Keratinocyte (primary cell): ENCODE results near the gene S100B. TPM values are rescaled to one million over a fixed set of nuclear protein-coding genes. Genes with fewer than 3 reads are reported as not detected.

Experiments
- DNase-seq: peaks from one replicate; pipeline ENCODE4 v3.0.0-alpha.2; 2011; ENCODE audit warnings: low read depth, missing footprints, low spot score
- FAIRE-seq: peaks from 2 replicates; lab custom pipeline; 2011; peaks lifted over from hg19 to GRCh38; lab: Jason Lieb, UNC
- H2AFZ ChIP-seq: 2 replicates; pipeline ENCODE4 v1.6.0; 2012; ENCODE audit warnings: low read length, control low read depth, inconsistent platforms; ENCODE audit not compliant: control insufficient read depth
- H3K27ac ChIP-seq: 2 replicates; pipeline ENCODE4 v1.5.1; 2011; ENCODE audit warnings: low read length; ENCODE audit not compliant: control insufficient read depth, insufficient read depth
- H3K27me3 ChIP-seq: 3 replicates; pipeline ENCODE4 v1.6.0; 2011; ENCODE audit warnings: low read length; ENCODE audit not compliant: control insufficient read depth, insufficient read depth; ENCODE audit errors: extremely low read depth
- H3K36me3 ChIP-seq, 2 experiments: 2 replicates in 1 of 2; 3 replicates in 1 of 2; pipeline ENCODE4 v1.5.1; 2011; ENCODE audit warnings: low read length in 2 of 2, mild to moderate bottlenecking in 1 of 2; ENCODE audit not compliant: control insufficient read depth in 2 of 2, insufficient read depth in 2 of 2; ENCODE audit errors: extremely low read depth in 1 of 2
- H3K4me1 ChIP-seq: 3 replicates; pipeline ENCODE4 v1.5.1; 2011; ENCODE audit warnings: low read length; ENCODE audit not compliant: control insufficient read depth, insufficient read depth; ENCODE audit errors: extremely low read depth
- H3K4me2 ChIP-seq: 3 replicates; pipeline ENCODE4 v1.6.0; 2011; ENCODE audit warnings: low read depth, low read length; ENCODE audit not compliant: control insufficient read depth, insufficient read depth; ENCODE audit errors: extremely low read depth
- H3K4me3 ChIP-seq, 3 experiments: fragments of 200-600 bp in 1 of 3; sonication (generic) in 1 of 3; 2 replicates in 2 of 3; 3 replicates in 1 of 3; pipeline ENCODE4 v1.5.1; 2011 to 2016; ENCODE audit warnings: low read length in 3 of 3, mild to moderate bottlenecking in 3 of 3, control low read depth in 2 of 3, inconsistent platforms in 1 of 3, low read depth in 1 of 3, mixed read lengths in 1 of 3, mixed run types in 1 of 3, moderate library complexity in 1 of 3; ENCODE audit not compliant: control insufficient read depth in 2 of 3, insufficient read depth in 2 of 3; ENCODE audit errors: extremely low read depth in 1 of 3
- H3K79me2 ChIP-seq: 2 replicates; pipeline ENCODE4 v1.6.0; 2012; ENCODE audit warnings: low read length; ENCODE audit not compliant: control insufficient read depth, insufficient read depth
- H3K9ac ChIP-seq: 3 replicates; pipeline ENCODE4 v1.6.0; 2011; ENCODE audit warnings: low read length; ENCODE audit not compliant: control insufficient read depth, insufficient read depth; ENCODE audit errors: extremely low read depth
- H3K9me1 ChIP-seq: 3 replicates; pipeline ENCODE4 v1.6.0; 2011; ENCODE audit warnings: low read length; ENCODE audit not compliant: control insufficient read depth, insufficient read depth; ENCODE audit errors: extremely low read depth
- H3K9me3 ChIP-seq: 2 replicates; pipeline ENCODE4 v1.5.1; 2012; ENCODE audit warnings: low read depth, low read length; ENCODE audit not compliant: control insufficient read depth
- H4K20me1 ChIP-seq: 3 replicates; pipeline ENCODE4 v1.6.0; 2011; ENCODE audit warnings: low read length; ENCODE audit not compliant: control insufficient read depth, insufficient read depth; ENCODE audit errors: extremely low read depth
- EZH2 ChIP-seq: IDR thresholded peaks from one replicate; pipeline ENCODE4 v1.6.1; 2012; ENCODE audit warnings: inconsistent platforms, mild to moderate bottlenecking, low read length, moderate library complexity
- dilution Hi-C: fragments of 300-500 bp; cut with MboI; formaldehyde crosslinking; loops from one replicate; pipeline ENCODE4 v1.7.0; 2020; ENCODE audit warnings: low sequenced_read_pairs; ENCODE audit not compliant: extremely low pct_ligation_motif_present
- polyA minus RNA-seq, 3 experiments: library from RNA; depleted of rRNA, polyadenylated mRNA; stranded (reverse); fragments of >200 nt; gene quantifications; 1 replicate in 1 of 3; 2 replicates in 1 of 3; 3 replicates in 1 of 3; pipeline ENCODE4 v1.2.3, GENCODE V29; 2011
- polyA plus RNA-seq, 5 experiments: library from polyadenylated mRNA; depleted of rRNA in 3 of 5; stranded (reverse) in 3 of 5; stranded (forward) in 1 of 5; unstranded in 1 of 5; fragments of >200 nt; gene quantifications; 1 replicate in 1 of 5; 2 replicates in 3 of 5; 3 replicates in 1 of 5; pipeline versions ENCODE4 v1.2.1 to v1.2.3, GENCODE V29; 2011 to 2012; ENCODE audit warnings: missing spikeins in 2 of 5, low read depth in 1 of 5, low replicate concordance in 1 of 5
- TF ChIP-seq, protein P1 (sequence below), 3 experiments: IDR thresholded peaks in 1 of 3; conservative IDR thresholded peaks in 1 of 3; optimal IDR thresholded peaks in 1 of 3; 2 replicates in 2 of 3; 3 replicates in 1 of 3; pipeline versions ENCODE3 to v1.5.1; 2011; ENCODE audit warnings: low read length in 3 of 3, mild to moderate bottlenecking in 3 of 3, moderate library complexity in 2 of 3, control low read depth in 1 of 3, inconsistent platforms in 1 of 3; ENCODE audit not compliant: insufficient read depth in 2 of 3; ENCODE audit errors: extremely low read depth in 1 of 3

The S100B gene
- polyA plus RNA-seq: not detected in 3 replicates
- not detected for polyA plus RNA-seq (2011; ENCODE audit: low read depth)
- 0.21 and 0.33 TPM in 2 replicates for polyA plus RNA-seq (2011; cell fraction: cytosol; rRNA removed)
- polyA plus RNA-seq (2011; cell fraction: nucleus; rRNA removed): not detected in 2 replicates
- polyA plus RNA-seq (2012; ENCODE audit: low replicate concordance): not detected in 2 replicates
- polyA minus RNA-seq: not detected in 3 replicates
- not detected for polyA minus RNA-seq (2011; cell fraction: cytosol; rRNA and poly(A)+ RNA removed)
- polyA minus RNA-seq (2011; cell fraction: nucleus; rRNA and poly(A)+ RNA removed): not detected in 2 replicates

DNA sequence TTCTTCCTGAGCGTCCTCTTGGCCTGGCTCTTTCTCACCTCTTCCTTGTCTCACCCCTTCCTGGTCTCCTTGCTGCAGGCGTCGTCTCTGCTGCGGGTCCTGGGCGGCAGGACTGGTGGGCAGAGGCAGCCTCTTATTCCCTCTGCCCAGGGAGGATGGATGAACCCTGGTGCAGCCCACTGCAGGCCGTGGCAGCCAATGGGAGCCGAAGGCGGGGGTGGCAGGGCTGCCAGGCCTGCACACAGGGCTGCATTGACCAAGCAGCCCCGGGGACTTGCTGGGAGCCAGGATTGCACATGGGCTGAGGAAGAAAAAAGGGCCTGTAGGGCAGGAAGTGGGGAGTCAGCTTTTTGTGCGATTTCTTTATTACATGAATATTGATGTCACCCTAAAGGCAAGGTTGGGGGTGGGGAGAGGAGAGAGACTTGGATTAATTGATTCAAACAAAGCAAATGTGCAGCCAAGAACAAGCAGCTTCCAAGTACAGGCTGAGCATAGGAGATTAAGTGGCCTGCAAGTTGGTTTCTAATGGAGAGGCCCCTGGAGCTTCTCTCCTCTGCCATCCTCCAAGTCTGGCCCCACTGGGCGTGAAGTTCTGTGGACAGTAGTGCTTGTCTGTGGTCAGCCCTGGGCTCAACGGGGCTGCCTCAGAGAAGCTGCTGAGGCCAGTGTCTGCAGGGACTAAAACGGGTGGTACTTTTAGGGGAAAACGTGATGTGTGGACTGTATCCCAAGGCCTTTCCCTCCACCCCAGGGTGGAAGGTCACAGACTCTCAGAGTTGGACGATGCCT, at the start of gene S100B:
Gene S100B (minus strand): TSS at position 108 of the 792 bp plus-strand sequence. CDS start 2,667 bp downstream, outside the sequence.
- Histone ChIP-seq H2AFZ (no peak within 1 kb of the TSS), H3K4me3 (no peak within 1 kb of the TSS), H3K9ac (no peak within 1 kb of the TSS), H3K4me1 (no peaks in the 10 kb centered on the region), H3K4me2 (no peak within 1 kb of the TSS), H3K36me3 (no peaks in the 10 kb centered on the region), H3K9me3 (no peaks in the 10 kb centered on the region), H3K79me2 (no peaks in the 10 kb centered on the region), H3K27me3 (peaks cover 18% of the 10 kb centered on the region), H4K20me1 (no peaks in the 10 kb centered on the region), H3K27ac (no peak within 1 kb of the TSS), H3K9me1 (no peaks in the 10 kb centered on the region)
- DNase-seq (no peak), FAIRE-seq (no peak)
- dilution Hi-C loops: no loop called here
- TF ChIP-seq, protein P1, sequence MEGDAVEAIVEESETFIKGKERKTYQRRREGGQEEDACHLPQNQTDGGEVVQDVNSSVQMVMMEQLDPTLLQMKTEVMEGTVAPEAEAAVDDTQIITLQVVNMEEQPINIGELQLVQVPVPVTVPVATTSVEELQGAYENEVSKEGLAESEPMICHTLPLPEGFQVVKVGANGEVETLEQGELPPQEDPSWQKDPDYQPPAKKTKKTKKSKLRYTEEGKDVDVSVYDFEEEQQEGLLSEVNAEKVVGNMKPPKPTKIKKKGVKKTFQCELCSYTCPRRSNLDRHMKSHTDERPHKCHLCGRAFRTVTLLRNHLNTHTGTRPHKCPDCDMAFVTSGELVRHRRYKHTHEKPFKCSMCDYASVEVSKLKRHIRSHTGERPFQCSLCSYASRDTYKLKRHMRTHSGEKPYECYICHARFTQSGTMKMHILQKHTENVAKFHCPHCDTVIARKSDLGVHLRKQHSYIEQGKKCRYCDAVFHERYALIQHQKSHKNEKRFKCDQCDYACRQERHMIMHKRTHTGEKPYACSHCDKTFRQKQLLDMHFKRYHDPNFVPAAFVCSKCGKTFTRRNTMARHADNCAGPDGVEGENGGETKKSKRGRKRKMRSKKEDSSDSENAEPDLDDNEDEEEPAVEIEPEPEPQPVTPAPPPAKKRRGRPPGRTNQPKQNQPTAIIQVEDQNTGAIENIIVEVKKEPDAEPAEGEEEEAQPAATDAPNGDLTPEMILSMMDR (optimal IDR thresholded peaks at IDR 0.05 in 1 of 3, IDR thresholded peaks at IDR 0.05 in 1 of 3, conservative IDR thresholded peaks at IDR 0.05 in 1 of 3; ENCODE audit: extremely low read depth in 1 of 3, insufficient read depth in 2 of 3, low read length in 3 of 3): no peak
- no peak for TF ChIP-seq EZH2

DNA sequence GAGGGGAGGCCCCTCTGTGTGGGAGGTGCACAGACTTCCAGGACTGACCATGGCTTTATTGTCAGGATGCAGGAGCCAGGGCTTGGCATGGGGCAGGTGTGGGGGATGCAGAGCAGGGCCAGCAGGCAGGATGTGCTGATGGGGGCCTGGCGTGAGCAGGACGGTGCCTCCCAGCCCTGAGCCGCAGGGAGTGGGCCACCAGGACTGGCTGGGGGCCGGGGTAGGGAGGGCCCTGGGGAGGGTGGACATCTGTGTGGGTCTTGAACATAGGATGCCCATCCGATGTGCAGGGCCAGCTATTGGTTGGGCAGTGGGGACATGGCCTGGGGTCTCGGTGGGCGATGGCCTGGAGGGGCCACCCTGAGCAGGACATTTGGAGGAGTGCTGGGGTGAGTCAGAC, 46.2 kb upstream of the S100B start:
- Histone ChIP-seq H3K79me2 (peaks cover 24% of the 10 kb centered on the region), H3K9ac (no peak overlapping the region), H2AFZ (no peak overlapping the region), H3K4me1 (no peaks in the 10 kb centered on the region), H3K9me3 (peaks cover 3% of the 10 kb centered on the region), H3K4me3 (no peak overlapping the region), H3K27ac (no peak overlapping the region), H3K4me2 (no peak overlapping the region), H3K9me1 (peaks cover 2% of the 10 kb centered on the region), H4K20me1 (peaks cover 4% of the 10 kb centered on the region), H3K36me3 (peaks cover 40 to 47% of the 10 kb centered on the region in 2 experiments), H3K27me3 (no peaks in the 10 kb centered on the region)
- FAIRE-seq (no peak), DNase-seq (no peak)
- TF ChIP-seq EZH2: no peak
- TF ChIP-seq, protein P1 (optimal IDR thresholded peaks at IDR 0.05 in 1 of 3, IDR thresholded peaks at IDR 0.05 in 1 of 3, conservative IDR thresholded peaks at IDR 0.05 in 1 of 3; ENCODE audit: extremely low read depth in 1 of 3, insufficient read depth in 2 of 3, low read length in 3 of 3): no peak
- dilution Hi-C loops: no loop called here
